HepG2 (cell line): ENCODE measurements around the gene YBX2. TPM values are rescaled to one million over a fixed set of nuclear protein-coding genes. Genes with fewer than 3 reads are reported as not detected.

Experiments used
- BCL6 ChIP-seq: IDR thresholded peaks from 2 replicates; pipeline ENCODE4 v1.6.1; 2016; ENCODE audit warnings: missing genetic modification reagents, missing compliant biosample characterization
- CEBPB ChIP-seq: IDR thresholded peaks from 2 replicates; pipeline ENCODE4 v1.6.1; 2011; ENCODE audit warnings: low read depth, low read length, improper control_type of control experiment, borderline replicate concordance
- KIAA2018 ChIP-seq: sonication (generic); formaldehyde crosslinking; IDR thresholded peaks from 2 replicates; pipeline ENCODE4 v1.5.0; 2020; ENCODE audit warnings: mild to moderate bottlenecking, missing genetic modification reagents, borderline replicate concordance
- NCOR1 ChIP-seq: fragments of 200-600 bp; sonication (generic); IDR thresholded peaks from 2 replicates; pipeline ENCODE4 v1.7.0; 2017; ENCODE audit warnings: antibody characterized with exemption, low read length, borderline replicate concordance
- PHF5A ChIP-seq: IDR thresholded peaks from one replicate; pipeline ENCODE4 v1.6.1; 2018; ENCODE audit warnings: low read depth, missing genetic modification reagents; ENCODE audit not compliant: unreplicated experiment
- PLSCR1 ChIP-seq: sonication (generic); formaldehyde crosslinking; IDR thresholded peaks from 2 replicates; pipeline ENCODE4 v1.5.0; 2020; ENCODE audit warnings: missing genetic modification reagents, mild to moderate bottlenecking, borderline replicate concordance
- RNF2 ChIP-seq: fragments of 450-650 bp; conservative IDR thresholded peaks from 2 replicates; pipeline ENCODE4 v1.6.1; 2016; ENCODE audit warnings: low read depth
- SCMH1 ChIP-seq: sonication (generic); formaldehyde crosslinking; IDR thresholded peaks from 2 replicates; pipeline ENCODE4 v1.9.0; 2021; ENCODE audit warnings: missing genetic modification reagents, mild to moderate bottlenecking, borderline replicate concordance
- SOX5 ChIP-seq: IDR thresholded peaks from 2 replicates; pipeline ENCODE4 v1.6.1; 2016; ENCODE audit warnings: borderline replicate concordance
- STAG1 ChIP-seq: sonication (generic); formaldehyde crosslinking; IDR thresholded peaks from 2 replicates; pipeline ENCODE4 v1.4.0; 2020; ENCODE audit warnings: missing genetic modification reagents
- TARDBP ChIP-seq: sonication (generic); formaldehyde crosslinking; IDR thresholded peaks from 2 replicates; pipeline ENCODE4 v1.8.0; 2022; ENCODE audit warnings: mild to moderate bottlenecking, missing genetic modification reagents
- TP53 ChIP-seq: sonication (generic); formaldehyde crosslinking; conservative IDR thresholded peaks from 2 replicates; pipeline ENCODE4 v1.4.0; 2020; ENCODE audit warnings: missing genetic modification reagents
- ZNF10 ChIP-seq: sonication (generic); formaldehyde crosslinking; IDR thresholded peaks from 2 replicates; pipeline ENCODE4 v1.4.0; 2020; ENCODE audit warnings: mild to moderate bottlenecking, low read depth, missing genetic modification reagents, borderline replicate concordance
- ZNF256 ChIP-seq: sonication (generic); formaldehyde crosslinking; conservative IDR thresholded peaks from 2 replicates; pipeline ENCODE4 v1.4.0; 2020; ENCODE audit warnings: missing genetic modification reagents
- ZNF317 ChIP-seq: sonication (generic); formaldehyde crosslinking; IDR thresholded peaks from 2 replicates; pipeline ENCODE4 v1.5.0; 2020; ENCODE audit warnings: mild to moderate bottlenecking, missing genetic modification reagents
- ZNF616 ChIP-seq: sonication (generic); formaldehyde crosslinking; IDR thresholded peaks from 2 replicates; pipeline ENCODE4 v1.5.0; 2020; ENCODE audit warnings: low read depth, mild to moderate bottlenecking, missing genetic modification reagents
- ZNF639 ChIP-seq: conservative IDR thresholded peaks from 2 replicates; pipeline ENCODE4 v1.6.1; 2018; ENCODE audit warnings: missing genetic modification reagents
- ZNF7 ChIP-seq: IDR thresholded peaks from 2 replicates; pipeline ENCODE4 v1.6.1; 2016; ENCODE audit warnings: missing biosample characterization, missing genetic modification reagents
- ZNF766 ChIP-seq: sonication (generic); formaldehyde crosslinking; IDR thresholded peaks from 2 replicates; pipeline ENCODE4 v1.5.0; 2020; ENCODE audit warnings: missing genetic modification reagents, borderline replicate concordance
- ZZZ3 ChIP-seq: sonication (generic); formaldehyde crosslinking; IDR thresholded peaks from 2 replicates; pipeline ENCODE4 v1.4.0; 2020; ENCODE audit warnings: missing genetic modification reagents, mild to moderate bottlenecking, borderline replicate concordance
- polyA plus RNA-seq, 8 experiments: library from polyadenylated mRNA; depleted of rRNA in 3 of 8; stranded (reverse) in 7 of 8; unstranded in 1 of 8; fragments of >200 nt; fragmentation: Illumina TruSeq in 4 of 8; extraction: Trizol in 4 of 8; gene quantifications; 2 replicates each; pipeline versions ENCODE4 v1.2.1 to v1.2.3, GENCODE V29; 2011 to 2016; ENCODE audit warnings: low read depth in 4 of 8, missing spikeins in 1 of 8, mixed read lengths in 1 of 8; ENCODE audit not compliant: insufficient read depth in 1 of 8
- total RNA-seq, 5 experiments: library from RNA; depleted of rRNA; stranded (reverse); fragments of >200 nt; fragmentation: Illumina TruSeq; extraction: Trizol; gene quantifications; 2 replicates each; pipeline ENCODE4 v1.2.3, GENCODE V29; 2016; ENCODE audit warnings: low read depth in 1 of 5

The YBX2 gene
- total and polyA plus RNA-seq, 2 of the 13 experiments (the other 11 are each of a cell fraction or from before 2014, with no cell fraction given) = 0.12 to 0.22 TPM

GRCh38 chr17:7239091-7240027, 55.1 kb downstream of the YBX2 start, which contains the start of gene PHF23 (continued):
- TF ChIP-seq PLSCR1 (CRISPR knock-in tag) = no peak
- no peak; the same call in 1 of the 2 replicates for TF ChIP-seq ZNF317
- TF ChIP-seq ZZZ3 (CRISPR knock-in tag) = no peak
- no peak for TF ChIP-seq ZNF256
- no peak for TF ChIP-seq TP53 (CRISPR knock-in tag)
- no peak for TF ChIP-seq RNF2
- TF ChIP-seq STAG1 (CRISPR knock-in tag) = no peak
- peak; percentile 79; the same call in 1 of the 2 replicates for TF ChIP-seq ZNF639 (CRISPR knock-in tag)
- no peak for TF ChIP-seq CEBPB
- peak; percentile 50; the same call in 1 of the 2 replicates for TF ChIP-seq NCOR1
- TF ChIP-seq ZNF7 (CRISPR knock-in tag) = no peak
- TF ChIP-seq SOX5 (CRISPR knock-in tag) = no peak
- TF ChIP-seq KIAA2018 (CRISPR knock-in tag) = no peak
- TF ChIP-seq ZNF10 (CRISPR knock-in tag) = no peak
- TF ChIP-seq BCL6 = no peak
- no peak for TF ChIP-seq SCMH1
- peak; percentile 41; the same call in 1 of the 2 replicates for TF ChIP-seq ZNF766 (CRISPR knock-in tag)
- TF ChIP-seq TARDBP (CRISPR knock-in tag) = peak; percentile 91
- no peak for TF ChIP-seq ZNF616 (CRISPR knock-in tag)
- peak; percentile 77 for TF ChIP-seq PHF5A (CRISPR knock-in tag)
